Activated CD8-positive, alpha-beta T cell treated with anti-CD3 and anti-CD28 coated beads, Interleukin-2, amount 10 ng/mL, durations not matched to agents 7 days and 5 days (primary cell): Measurements from ENCODE around the gene PGAP3. TPM values are rescaled to one million over a fixed set of nuclear protein-coding genes. Genes with fewer than 3 reads are reported as not detected.

ENCODE experiments used
- ATAC-seq: fragments of 150-1000 bp; cut with Tn5 transposase; one replicate; pipeline ENCODE4 v1.10.0; 2021; ENCODE audit warnings: moderate library complexity
- CTCF ChIA-PET: fragments of 350-600 bp; sonication (Branson Sonifier 250); formaldehyde crosslinking; loops from one replicate; lab custom pipeline; 2021; ENCODE audit warnings: antibody characterized with exemption; lab: Charles Lee
- POLR2A ChIA-PET: fragments of 350-600 bp; sonication (Branson Sonifier 250); formaldehyde crosslinking; loops from one replicate; lab custom pipeline; 2021; ENCODE audit warnings: antibody characterized with exemption; lab: Charles Lee
- DNase-seq: peaks from one replicate; pipeline ENCODE4 v3.0.0-alpha.2; 2020
- H3K27ac Mint-ChIP-seq: one replicate; pipeline ENCODE4 v1.8.0; 2021; ENCODE audit warnings: mild to moderate bottlenecking, mixed read lengths
- H3K27me3 Mint-ChIP-seq: one replicate; pipeline ENCODE4 v1.8.0; 2021; ENCODE audit warnings: low read depth, mixed read lengths
- H3K36me3 Mint-ChIP-seq: one replicate; pipeline ENCODE4 v1.8.0; 2021; ENCODE audit warnings: low read depth, mixed read lengths
- H3K4me1 Mint-ChIP-seq: one replicate; pipeline ENCODE4 v1.8.0; 2021; ENCODE audit warnings: low read depth, mixed read lengths
- H3K4me3 Mint-ChIP-seq: one replicate; pipeline ENCODE4 v1.8.0; 2021; ENCODE audit warnings: mild to moderate bottlenecking, mixed read lengths
- H3K9me3 Mint-ChIP-seq: one replicate; pipeline ENCODE4 v1.8.0; 2022; ENCODE audit warnings: mixed read lengths; ENCODE audit not compliant: insufficient read depth
- total RNA-seq, 2 experiments: library from RNA; stranded (reverse); gene quantifications; one replicate each; pipeline ENCODE4 v1.2.3, GENCODE V29; 2021

The PGAP3 gene
- total RNA-seq, 2 experiments from 2014 or later, result 12.3 to 14.7 TPM

DNA sequence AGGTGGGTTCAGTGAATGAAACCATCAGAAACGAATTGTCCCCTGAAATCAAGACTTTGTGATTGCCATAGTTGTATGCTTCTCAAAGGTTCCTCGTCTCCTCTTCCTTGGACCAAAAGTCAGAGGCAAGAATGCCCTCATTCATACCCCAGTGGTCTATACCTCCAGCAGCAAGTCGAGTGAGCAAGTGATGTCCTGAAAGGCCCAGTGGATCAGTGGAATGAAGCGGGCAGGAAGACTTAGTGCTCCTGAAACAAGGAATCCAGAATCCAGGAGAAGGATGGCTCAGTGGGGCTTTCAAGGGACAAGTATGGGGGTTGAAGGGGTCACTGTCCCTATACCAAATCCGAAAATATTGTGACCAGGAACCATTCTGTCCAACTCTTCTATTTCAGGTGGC lies 6.7 kb upstream of the PGAP3 start:
- Mint-ChIP-seq H3K36me3 (peaks cover under 1% of the 10 kb centered on the region), H3K4me1 (peaks cover 3% of the 10 kb centered on the region), H3K4me3 (no peak overlapping the region), H3K27ac (no peak overlapping the region), H3K27me3 (peaks cover 8% of the 10 kb centered on the region), H3K9me3 (no peaks in the 10 kb centered on the region)
- ChIA-PET CTCF (interaction anchor here (0.8 to 4.2 kb wide), 3 partner anchors 9 to 73 kb away, joined by 3 to 15 read pairs (median 4); no protein-coding TSS in a partner anchor), POLR2A (no interaction called here)
- no peak for ATAC-seq
- no peak for DNase-seq

DNA sequence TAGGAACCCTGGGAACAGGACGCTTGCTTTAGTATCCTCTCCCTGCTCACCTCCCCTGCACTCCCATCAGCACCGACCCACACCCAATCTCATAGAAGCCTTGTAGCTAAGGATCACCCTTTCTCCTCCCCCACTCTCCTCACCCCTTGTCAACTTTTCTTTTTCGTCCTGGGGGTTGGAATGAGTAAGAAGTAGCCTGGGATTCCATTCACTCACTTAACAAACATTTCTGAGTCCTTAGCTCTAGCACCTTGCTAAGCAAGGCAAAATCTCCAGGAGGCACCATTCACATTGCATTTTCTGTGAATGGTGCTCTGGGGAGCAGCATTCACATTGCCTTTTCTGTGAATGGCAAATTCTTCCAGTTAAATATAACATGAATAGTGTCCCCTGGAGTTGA lies 1.1 kb upstream of the PGAP3 start:
- peaks cover 12% of the 10 kb centered on the region for H3K36me3 Mint-ChIP-seq
- no peaks in the 10 kb centered on the region for H3K27me3 Mint-ChIP-seq
- H3K4me3 Mint-ChIP-seq, result peak overlapping the region; percentile 98
- DNase-seq (no peak), ATAC-seq (no peak)
- H3K27ac Mint-ChIP-seq, result peak overlapping the region; percentile 95
- H3K9me3 Mint-ChIP-seq, result no peaks in the 10 kb centered on the region
- POLR2A ChIA-PET, result interaction anchor here (0.6 to 2.7 kb wide), 5 partner anchors 11 to 286 kb away, joined by 3 to 32 read pairs (median 12); partner anchors contain the start of gene MIEN1
- H3K4me1 Mint-ChIP-seq, result peaks cover 28% of the 10 kb centered on the region
- CTCF ChIA-PET, result interaction anchor here (1.0 to 2.9 kb wide), 5 partner anchors 10 to 66 kb away, joined by 3 to 16 read pairs (median 9); partner anchors contain the start of genes MIEN1 and PNMT

GRCh38 chr17:39688475-39688835 lies 598 bp upstream of the PGAP3 start:
- H3K36me3 Mint-ChIP-seq, result peaks cover 13% of the 10 kb centered on the region
- no peak for DNase-seq
- no peaks in the 10 kb centered on the region for H3K9me3 Mint-ChIP-seq
- no peaks in the 10 kb centered on the region for H3K27me3 Mint-ChIP-seq
- peak overlapping the region; percentile 98 for H3K4me3 Mint-ChIP-seq
- ATAC-seq, result no peak
- CTCF ChIA-PET, result interaction anchor here (0.7 to 2.9 kb wide), 10 partner anchors 9 to 207 kb away, joined by 3 to 16 read pairs (median 6); partner anchors contain the start of genes MIEN1 and PNMT
- H3K4me1 Mint-ChIP-seq, result peaks cover 28% of the 10 kb centered on the region
- H3K27ac Mint-ChIP-seq, result peak overlapping the region; percentile 95
- POLR2A ChIA-PET, result interaction anchor here (0.6 to 2.7 kb wide), 10 partner anchors 10 to 292 kb away, joined by 3 to 32 read pairs (median 6); partner anchors contain the start of genes MIEN1 and PSMD3

GRCh38 chr17:39687101-39687545 lies 734 bp downstream of the PGAP3 start:
- Mint-ChIP-seq H3K27me3 (no peaks in the 10 kb centered on the region), H3K4me3 (peak overlapping the region; percentile 98), H3K36me3 (peaks cover 16% of the 10 kb centered on the region), H3K4me1 (peaks cover 28% of the 10 kb centered on the region), H3K9me3 (no peaks in the 10 kb centered on the region), H3K27ac (peak overlapping the region; percentile 95)
- ChIA-PET CTCF (interaction anchor here (1.6 to 2.9 kb wide), 5 partner anchors 8 to 65 kb away, joined by 7 to 16 read pairs (median 12); partner anchors contain the start of genes MIEN1 and PNMT), POLR2A (interaction anchor here (2.1 to 2.7 kb wide), 3 partner anchors 15 to 43 kb away, joined by 7 to 15 read pairs (median 12); partner anchors contain the start of gene MIEN1)
- DNase-seq (no peak), ATAC-seq (no peak)

DNA sequence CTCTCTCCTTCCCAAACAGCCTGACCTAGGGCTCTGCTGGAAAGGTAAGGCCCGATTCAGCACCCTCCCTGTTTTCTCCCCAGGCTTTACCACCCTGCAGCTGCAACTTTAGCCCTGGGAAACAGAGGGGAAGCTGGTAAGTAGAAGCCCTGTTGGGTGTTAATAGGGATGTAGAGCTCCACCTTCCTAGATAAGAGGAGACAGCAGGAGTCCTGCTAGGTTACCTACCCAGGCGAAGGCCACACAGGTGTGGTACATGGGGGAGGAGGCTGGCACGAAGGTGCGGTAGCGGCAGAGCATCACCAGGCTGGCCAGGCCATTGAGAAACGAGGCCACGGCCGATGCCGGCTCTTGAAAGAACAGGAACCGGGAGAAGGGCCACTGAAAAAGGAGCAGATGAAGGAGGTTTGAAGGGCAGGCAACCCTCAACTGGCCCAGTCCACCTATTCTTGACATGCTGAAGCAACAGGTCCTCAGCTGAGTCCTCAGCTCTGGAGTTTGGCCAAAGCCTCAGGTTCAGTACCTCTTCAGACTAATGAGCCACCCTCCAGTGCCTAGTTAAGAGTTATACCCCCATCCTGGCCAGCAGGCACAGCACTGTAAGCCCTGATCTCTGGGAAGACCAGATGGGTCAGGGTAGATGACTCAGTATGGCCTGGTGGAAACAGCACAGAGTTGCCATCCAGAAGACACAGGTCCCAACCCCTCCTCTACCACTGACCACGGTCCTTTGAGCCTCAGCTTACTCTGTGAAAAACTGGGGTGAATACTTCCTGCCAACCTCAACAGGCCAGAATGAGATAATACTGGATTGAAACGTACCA lies 3.3 kb downstream of the PGAP3 start:
- no peaks in the 10 kb centered on the region for H3K27me3 Mint-ChIP-seq
- no peak for DNase-seq
- POLR2A ChIA-PET, result interaction anchor here (1.2 kb wide), 1 partner anchor 9 kb away, joined by 4 read pairs; no protein-coding TSS in a partner anchor
- peaks cover 24% of the 10 kb centered on the region for H3K36me3 Mint-ChIP-seq
- H3K4me3 Mint-ChIP-seq, result no peak overlapping the region
- CTCF ChIA-PET, result interaction anchor here (1.0 to 2.5 kb wide), 3 partner anchors 13 to 33 kb away, joined by 4 to 11 read pairs (median 4); no protein-coding TSS in a partner anchor
- H3K27ac Mint-ChIP-seq, result no peak overlapping the region
- no peaks in the 10 kb centered on the region for H3K9me3 Mint-ChIP-seq
- no peak for ATAC-seq
- H3K4me1 Mint-ChIP-seq, result peaks cover 43% of the 10 kb centered on the region

GRCh38 chr17:39683295-39683939 lies 4.4 kb downstream of the PGAP3 start:
- H3K9me3 Mint-ChIP-seq, result no peaks in the 10 kb centered on the region

GRCh38 chr17:39679521-39680192 lies 8.2 kb downstream of the PGAP3 start:
- DNase-seq (peak; percentile 56), ATAC-seq (peak; percentile 81)
- ChIA-PET POLR2A (interaction anchor here (0.6 to 4.9 kb wide), 7 partner anchors 9 to 218 kb away, joined by 3 to 32 read pairs (median 3); partner anchors contain the start of genes CDK12, MIEN1, PGAP3 and PNMT), CTCF (interaction anchor here (0.9 to 2.8 kb wide), 11 partner anchors 9 to 58 kb away, joined by 3 to 17 read pairs (median 6); partner anchors contain the start of genes MIEN1, PGAP3 and PNMT)
- Mint-ChIP-seq H3K27ac (peak overlapping the region; percentile 91), H3K27me3 (no peaks in the 10 kb centered on the region), H3K4me3 (peak overlapping the region; percentile 36), H3K36me3 (peaks cover 18% of the 10 kb centered on the region), H3K9me3 (no peaks in the 10 kb centered on the region), H3K4me1 (peaks cover 61% of the 10 kb centered on the region)

More at GRCh38 chr17:39683295-39683939, 4.4 kb downstream of the PGAP3 start:
- DNase-seq (no peak), ATAC-seq (no peak)
- H3K4me3 Mint-ChIP-seq, result no peak overlapping the region
- ChIA-PET CTCF (interaction anchor here (0.9 to 2.5 kb wide), 4 partner anchors 12 to 70 kb away, joined by 3 to 11 read pairs (median 4); no protein-coding TSS in a partner anchor), POLR2A (no interaction called here)
- no peaks in the 10 kb centered on the region for H3K27me3 Mint-ChIP-seq
- peaks cover 24% of the 10 kb centered on the region for H3K36me3 Mint-ChIP-seq
- peaks cover 45% of the 10 kb centered on the region for H3K4me1 Mint-ChIP-seq
- H3K27ac Mint-ChIP-seq, result no peak overlapping the region

DNA sequence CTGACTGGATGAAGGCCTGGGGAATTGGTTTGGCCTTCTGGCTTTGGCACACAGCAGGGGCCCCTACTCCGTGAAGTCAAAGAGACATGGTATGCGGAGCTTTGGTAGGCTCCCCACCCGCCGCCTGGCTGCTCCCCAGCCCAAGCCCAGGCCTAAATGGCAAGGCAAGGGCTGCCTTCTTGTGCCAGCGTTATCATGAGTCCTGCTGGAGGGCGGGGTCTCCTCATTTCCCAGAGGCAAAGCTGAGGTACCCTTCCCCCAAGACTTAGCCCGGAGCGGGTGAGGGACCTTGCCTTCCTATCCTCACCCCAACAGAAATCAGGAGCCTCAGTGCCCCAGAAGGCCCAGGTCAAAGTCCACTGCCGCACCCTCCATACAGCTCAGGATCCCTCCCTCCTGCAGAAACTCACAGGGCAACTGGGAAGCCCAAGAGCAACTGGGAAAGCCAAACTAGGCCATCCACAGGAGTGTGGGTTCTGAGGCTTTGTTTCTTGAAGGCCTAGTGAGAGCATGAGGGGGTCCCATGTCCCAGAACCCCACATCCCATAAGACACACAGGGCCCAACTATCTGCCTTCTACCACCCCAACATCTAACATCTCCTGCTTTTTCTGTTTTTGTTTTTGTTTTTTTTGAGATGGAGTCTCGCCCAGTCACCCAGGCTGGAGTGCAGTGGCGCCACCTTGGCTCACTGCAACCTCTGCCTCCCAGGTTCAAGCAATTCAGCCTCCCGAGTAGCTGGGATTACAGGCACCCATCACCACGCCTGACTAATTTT lies 9.3 kb downstream of the PGAP3 start:
- peaks cover 59% of the 10 kb centered on the region for H3K4me1 Mint-ChIP-seq
- H3K36me3 Mint-ChIP-seq, result peaks cover 16% of the 10 kb centered on the region
- peak overlapping the region; percentile 91 for H3K27ac Mint-ChIP-seq
- no peaks in the 10 kb centered on the region for H3K9me3 Mint-ChIP-seq
- ATAC-seq, result no peak
- H3K27me3 Mint-ChIP-seq, result no peaks in the 10 kb centered on the region
- ChIA-PET CTCF (interaction anchor here (0.7 to 13.7 kb wide), 14 partner anchors 8 to 186 kb away, joined by 3 to 195 read pairs (median 6); partner anchors contain the start of genes IKZF3, MIEN1, PGAP3 and PNMT), POLR2A (interaction anchor here (1.0 to 4.9 kb wide), 5 partner anchors 10 to 51 kb away, joined by 3 to 32 read pairs (median 7); partner anchors contain the start of genes MIEN1, PGAP3 and PNMT)
- H3K4me3 Mint-ChIP-seq, result no peak overlapping the region
- DNase-seq, result no peak

DNA sequence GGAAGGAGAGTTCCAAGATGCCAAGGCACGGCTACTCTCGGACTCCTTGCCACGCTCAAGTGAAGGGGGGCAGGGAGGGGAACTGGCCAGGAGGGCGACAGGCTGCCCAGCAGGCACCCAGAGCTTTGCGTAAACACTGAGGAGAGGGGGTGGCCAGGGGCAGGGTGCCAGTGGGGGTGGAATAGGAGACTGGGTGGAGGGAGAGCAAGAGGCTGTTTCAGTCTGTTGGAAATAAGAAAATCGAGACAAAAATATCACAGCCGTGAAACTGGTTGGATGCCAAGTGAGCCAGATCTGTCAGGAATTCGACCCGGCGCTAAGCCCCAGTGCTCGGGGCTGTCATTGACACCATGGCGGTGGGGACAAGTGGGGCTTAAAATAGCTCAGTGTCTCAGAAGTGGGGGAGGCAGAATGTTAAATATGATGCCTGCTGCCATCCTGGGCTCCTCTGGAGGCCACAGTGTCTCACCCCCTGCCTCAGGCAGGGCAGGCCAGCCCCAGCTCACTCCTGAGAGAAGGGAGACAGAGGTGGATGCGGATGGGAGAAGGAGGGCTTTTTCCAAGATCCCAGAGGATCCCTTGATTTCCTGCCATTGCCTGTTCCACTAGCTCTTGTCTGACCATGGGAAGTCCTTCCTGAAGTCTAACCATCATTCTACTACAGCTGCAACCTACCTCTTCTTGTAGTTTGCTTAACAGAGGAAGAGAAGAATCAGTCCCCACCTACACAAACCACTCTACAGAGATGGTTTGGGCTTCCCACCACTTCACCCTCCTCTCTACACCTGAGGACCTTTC lies 10.1 kb downstream of the PGAP3 start:
- ATAC-seq, result no peak
- H3K9me3 Mint-ChIP-seq, result no peaks in the 10 kb centered on the region
- H3K36me3 Mint-ChIP-seq, result peaks cover 12% of the 10 kb centered on the region
- H3K4me3 Mint-ChIP-seq, result no peak overlapping the region
- H3K4me1 Mint-ChIP-seq, result peaks cover 59% of the 10 kb centered on the region
- no peak for DNase-seq
- no peaks in the 10 kb centered on the region for H3K27me3 Mint-ChIP-seq
- ChIA-PET POLR2A (interaction anchor here (1.0 to 4.9 kb wide), 4 partner anchors 9 to 52 kb away, joined by 5 to 32 read pairs (median 10); partner anchors contain the start of genes MIEN1, PGAP3 and PNMT), CTCF (interaction anchor here (1.0 to 13.7 kb wide), 5 partner anchors 9 to 55 kb away, joined by 3 to 195 read pairs (median 7); partner anchors contain the start of genes MIEN1 and PNMT)
- peak overlapping the region; percentile 91 for H3K27ac Mint-ChIP-seq
